GM10847 (cell line): ENCODE measurements around the gene OPA1.

Experiments used
- POLR2A ChIP-seq: IDR thresholded peaks from 2 replicates; pipeline ENCODE4 v1.6.1; 2011; ENCODE audit not compliant: insufficient read length; ENCODE audit errors: extremely low read depth

OPA1 gene

DNA sequence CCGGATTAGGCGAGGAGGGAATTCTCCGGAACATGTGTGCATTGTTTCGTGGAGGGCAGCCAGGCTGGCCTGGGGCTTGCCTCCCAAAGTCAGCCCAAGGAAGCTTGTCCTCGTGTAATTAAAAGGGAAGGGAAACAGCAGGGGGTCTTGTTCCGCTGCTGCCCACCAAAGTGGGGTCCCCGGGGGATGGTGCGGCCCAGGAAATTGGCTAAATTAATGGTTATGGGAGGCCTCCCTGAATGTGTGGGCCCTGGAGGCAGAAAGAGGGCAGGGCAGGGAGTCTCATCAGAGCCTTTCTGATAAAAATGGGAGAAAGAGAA, 118.1 kb downstream of the OPA1 start:
- TF ChIP-seq POLR2A: no peak

DNA sequence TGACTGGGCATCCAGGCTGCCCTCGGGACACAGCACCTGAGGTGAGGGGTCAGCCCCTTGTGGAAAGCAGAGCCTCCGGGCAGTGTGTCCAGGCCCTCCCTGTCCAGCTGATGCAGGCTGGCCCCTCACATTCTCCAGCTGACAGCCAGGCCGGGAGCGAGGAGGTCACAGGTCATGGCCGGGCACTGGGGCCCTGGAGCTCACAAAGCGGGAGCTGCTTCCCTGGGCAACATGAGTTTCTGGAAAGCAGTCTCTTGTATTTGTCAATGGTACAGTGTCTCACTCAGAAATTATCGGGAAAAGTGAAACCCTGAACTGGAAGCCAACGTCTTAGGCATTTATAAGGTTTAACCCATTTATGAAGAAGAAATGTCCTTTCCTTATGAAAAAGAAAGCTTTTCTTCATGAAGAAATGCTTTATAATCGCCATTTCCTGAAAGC, 118.5 kb downstream of the OPA1 start:
- no peak for TF ChIP-seq POLR2A

GRCh38 chr3:193711964-193712598, 119.1 kb downstream of the OPA1 start:
- no peak for TF ChIP-seq POLR2A

GRCh38 chr3:193712938-193713337, 119.9 kb downstream of the OPA1 start:
- TF ChIP-seq POLR2A: no peak

DNA sequence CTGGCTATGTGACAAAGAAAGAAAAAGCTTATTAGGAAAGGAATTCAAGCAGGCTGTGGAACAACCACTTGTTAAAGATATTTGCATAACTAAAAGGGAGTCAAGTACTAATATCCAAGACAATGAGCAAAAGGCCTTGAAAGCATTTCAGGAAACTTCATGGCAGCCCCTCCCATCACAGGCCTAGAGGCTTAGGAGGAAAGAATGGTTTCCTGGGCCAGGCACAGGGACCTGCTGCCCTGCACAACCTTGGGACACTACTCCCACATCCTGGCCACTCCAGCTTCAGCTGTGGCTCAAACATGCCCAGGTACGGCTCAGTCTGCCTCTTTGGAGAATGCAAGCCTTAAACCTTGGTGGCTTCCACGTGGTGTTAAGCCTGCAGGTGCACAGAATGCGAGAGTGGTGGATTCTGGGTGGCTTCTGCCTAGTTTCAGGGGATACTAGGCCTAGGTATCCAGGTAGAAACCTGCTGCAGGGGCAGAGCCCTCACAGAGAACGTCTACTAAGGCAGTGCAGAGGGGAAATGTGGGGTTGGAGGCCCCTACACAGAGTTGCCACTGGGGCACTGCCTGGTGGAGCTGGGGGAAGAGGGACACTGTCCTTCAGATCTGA, 121.6 kb downstream of the OPA1 start:
- TF ChIP-seq POLR2A: no peak

DNA sequence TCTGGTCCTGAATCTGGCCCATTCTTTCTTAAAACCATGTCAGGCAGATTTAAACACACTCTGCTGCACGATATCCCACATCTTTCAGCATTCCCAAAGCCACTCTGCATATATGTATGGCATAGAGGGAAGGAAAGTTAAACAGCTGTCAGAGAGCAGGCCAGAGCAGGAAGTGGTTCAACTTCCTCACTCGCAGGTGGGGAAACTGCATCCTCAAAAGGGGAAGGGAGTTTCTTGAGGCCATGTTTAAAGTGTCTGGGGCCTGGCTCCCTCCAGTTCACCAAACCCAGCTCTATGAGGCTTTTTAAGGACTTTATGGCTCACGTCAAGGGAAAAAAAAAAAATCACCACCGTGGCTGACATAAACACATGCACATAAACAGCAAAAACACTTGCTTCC, 123.1 kb downstream of the OPA1 start:
- no peak for TF ChIP-seq POLR2A

- TF ChIP-seq POLR2A: no peak
Observed at GRCh38 chr3:193719735-193720134, 126.7 kb downstream of the OPA1 start.

DNA sequence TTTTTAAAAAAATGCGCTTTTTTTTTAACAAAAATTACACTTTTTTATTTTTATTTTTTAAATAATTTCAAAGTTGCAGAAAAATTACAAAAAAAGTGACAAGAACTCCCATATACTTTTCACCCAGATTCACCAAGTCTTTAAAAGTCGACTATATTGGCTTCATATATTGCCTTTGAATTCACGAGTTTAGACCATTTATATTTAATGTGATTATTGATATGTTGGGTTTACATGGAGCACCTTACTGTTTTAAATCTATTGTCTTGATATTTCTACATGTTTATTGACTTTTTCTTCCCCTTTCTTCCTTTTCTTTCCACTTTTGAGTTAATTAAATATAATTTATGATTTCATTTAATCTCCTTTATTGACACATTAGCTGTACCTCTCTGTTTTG, 127.2 kb downstream of the OPA1 start:
- no peak for TF ChIP-seq POLR2A

GRCh38 chr3:193722566-193722965, 129.6 kb downstream of the OPA1 start:
- no peak for TF ChIP-seq POLR2A

GRCh38 chr3:193727089-193727488, 134.1 kb downstream of the OPA1 start:
- no peak for TF ChIP-seq POLR2A

- TF ChIP-seq POLR2A: no peak
Observed at GRCh38 chr3:193728429-193729087, 135.6 kb downstream of the OPA1 start.

GRCh38 chr3:193729088-193729465, 136.1 kb downstream of the OPA1 start:
- TF ChIP-seq POLR2A: no peak

GRCh38 chr3:193729601-193730000, 136.6 kb downstream of the OPA1 start:
- no peak for TF ChIP-seq POLR2A

GRCh38 chr3:193730511-193730910, 137.5 kb downstream of the OPA1 start:
- no peak for TF ChIP-seq POLR2A

DNA sequence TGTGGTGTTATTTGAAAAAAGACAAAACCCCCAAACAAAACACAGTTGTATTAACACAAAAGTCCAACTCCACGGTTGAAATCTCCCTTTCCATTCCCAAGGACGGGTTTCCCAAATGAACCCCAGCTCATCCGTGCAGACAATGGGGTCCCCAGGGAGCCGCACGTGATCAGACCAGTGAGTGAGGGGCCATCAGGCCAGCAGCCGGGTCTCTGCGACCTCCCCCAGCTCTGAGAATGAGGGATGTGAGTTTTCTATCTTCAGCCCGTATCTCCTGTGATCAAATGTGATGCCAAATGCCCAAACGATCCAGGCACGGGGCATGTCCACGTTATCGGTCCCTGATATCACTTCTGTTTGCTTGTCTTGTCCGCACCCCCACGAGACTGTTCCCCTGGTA, 138.0 kb downstream of the OPA1 start:
- no peak for TF ChIP-seq POLR2A

DNA sequence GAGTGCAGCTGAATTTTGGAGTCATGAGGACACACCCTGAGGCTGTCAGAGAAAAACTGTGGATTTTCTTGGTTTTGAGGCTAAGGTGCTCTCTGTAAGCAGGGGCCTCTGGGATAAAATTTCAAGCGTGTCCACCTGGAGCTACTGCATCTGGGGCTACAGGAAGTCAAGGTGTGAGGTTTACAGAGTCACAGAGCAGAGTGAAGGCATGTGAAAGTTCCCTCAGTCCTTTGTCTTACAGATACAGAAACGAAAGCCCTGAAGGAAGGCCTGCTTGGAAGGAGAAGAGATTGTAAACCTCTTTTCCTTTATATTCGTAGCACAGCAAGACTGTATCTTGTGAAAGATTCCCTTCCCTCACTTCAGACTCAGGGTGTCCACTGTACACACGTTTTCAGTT, 138.6 kb downstream of the OPA1 start:
- TF ChIP-seq POLR2A: no peak

GRCh38 chr3:193732391-193732790, 139.4 kb downstream of the OPA1 start:
- no peak for TF ChIP-seq POLR2A
